Suppressor macrophage (primary cell): ENCODE measurements around the gene PRKG2.

ENCODE experiments used
- DNase-seq, 4 experiments: peaks; one replicate each; pipeline ENCODE4 v3.0.0-alpha.2; 2020 to 2022

Gene PRKG2

DNA sequence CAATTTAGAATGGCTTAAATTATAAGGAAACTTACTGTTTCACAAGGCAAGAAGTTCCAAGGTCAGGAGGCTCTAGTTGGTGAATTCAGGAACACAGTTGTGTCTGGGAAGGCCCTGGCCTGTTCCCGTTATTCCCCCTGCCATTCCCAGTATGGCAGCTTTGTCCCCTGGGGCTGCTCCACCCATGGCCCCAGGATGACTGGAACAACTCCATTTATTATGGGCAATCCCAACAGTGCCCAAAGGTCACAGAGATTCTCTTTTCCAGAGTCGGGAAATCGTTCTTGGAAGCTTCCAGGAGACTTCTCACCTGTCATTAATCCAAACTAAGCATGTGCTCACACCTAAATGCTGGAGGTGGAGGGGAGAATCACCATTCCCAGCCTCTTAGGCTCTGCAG, 2.8 kb upstream of the PRKG2 start:
- no peak for DNase-seq

DNA sequence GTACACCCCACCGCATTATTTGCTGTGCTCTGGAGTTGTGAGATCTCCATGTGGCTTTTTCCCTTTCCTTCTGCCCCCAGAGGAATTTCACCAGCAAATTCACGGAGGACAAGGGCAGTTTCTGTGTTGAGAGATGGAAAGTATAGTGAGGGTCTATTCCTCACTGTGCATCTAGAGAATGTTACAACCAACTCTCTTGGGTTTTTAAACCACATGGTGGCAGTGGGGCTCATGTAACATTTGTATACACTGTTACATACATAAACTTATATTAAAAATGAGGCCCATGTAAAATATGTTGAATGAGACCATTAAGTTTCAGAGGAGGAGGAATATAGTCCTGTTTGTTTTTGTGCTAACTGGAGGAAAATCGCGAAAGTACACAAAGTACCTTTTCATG, 909 bp upstream of the PRKG2 start:
- no peak for DNase-seq

DNA sequence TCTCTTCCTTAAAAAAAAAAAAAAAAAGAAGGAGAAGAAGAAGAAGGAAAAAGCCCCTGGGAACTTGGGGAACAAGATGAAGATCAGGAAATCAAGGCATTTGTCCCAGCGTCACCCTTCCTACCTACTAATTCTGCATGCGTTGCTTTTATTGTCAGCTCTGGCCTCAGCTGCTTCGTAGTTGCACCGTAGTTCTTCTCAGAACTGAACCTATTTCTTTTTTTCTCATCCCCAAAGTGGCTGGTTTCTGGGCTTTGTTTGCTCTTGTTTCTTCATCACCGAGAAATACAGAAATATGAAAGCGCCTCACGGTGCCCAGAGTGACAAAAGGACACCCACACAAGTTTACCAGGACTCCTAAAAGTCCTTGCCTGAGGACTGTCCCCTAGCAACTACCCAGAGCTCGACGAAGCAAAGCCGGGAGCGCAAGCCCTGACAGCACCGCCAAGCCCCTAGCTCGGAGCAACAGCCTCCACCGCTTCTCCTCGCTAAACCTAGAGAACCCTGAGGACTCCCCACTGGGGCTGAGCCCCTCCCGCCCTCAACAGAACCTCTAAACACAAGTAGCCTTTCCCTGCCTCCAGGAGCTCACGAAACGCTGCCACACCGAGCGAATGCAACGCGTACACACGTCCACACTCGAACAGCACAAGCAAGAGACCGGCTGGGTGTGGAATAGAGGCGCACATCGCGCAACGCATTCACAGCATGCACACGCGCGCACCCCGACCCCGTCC, 710 bp downstream of the PRKG2 start:
- DNase-seq: no peak

DNA sequence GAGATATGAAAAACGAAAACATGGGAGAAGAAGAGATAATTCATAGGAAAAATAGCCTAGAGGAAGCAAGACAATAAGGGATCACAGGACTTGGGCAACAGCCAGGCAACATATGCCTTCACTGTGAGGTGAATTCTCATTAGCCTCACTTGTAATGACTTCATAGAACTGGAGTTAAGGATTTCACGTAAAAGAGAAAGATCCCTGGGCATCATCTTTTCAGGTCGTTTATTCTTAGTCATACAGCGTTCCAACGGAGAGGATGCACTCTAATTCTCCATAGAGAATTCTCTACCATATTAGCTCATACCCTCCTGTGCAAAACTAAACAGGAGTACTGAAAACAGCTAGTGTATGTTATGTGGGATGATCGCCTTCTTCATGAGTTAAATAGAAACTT, 1.4 kb downstream of the PRKG2 start:
- no peak for DNase-seq

DNA sequence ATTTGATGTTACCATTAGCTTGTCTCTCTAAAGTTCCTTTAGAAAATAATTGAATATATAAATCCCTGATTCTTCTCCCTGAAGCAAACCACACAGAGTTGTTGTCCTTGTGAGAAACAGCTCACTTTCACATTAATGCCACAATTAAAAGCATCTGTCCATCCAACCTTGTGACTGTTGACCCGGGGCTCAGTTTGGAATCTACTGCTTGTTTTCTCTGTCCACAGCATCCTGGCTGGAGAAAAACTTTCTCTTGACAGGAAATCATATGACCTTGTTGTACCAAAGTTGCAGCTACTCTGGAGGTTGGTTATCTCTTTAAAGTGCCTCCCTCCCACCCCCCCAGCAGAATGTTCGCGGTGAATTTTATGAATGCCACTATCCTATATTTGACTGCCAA, 3.1 kb downstream of the PRKG2 start:
- no peak for DNase-seq

DNA sequence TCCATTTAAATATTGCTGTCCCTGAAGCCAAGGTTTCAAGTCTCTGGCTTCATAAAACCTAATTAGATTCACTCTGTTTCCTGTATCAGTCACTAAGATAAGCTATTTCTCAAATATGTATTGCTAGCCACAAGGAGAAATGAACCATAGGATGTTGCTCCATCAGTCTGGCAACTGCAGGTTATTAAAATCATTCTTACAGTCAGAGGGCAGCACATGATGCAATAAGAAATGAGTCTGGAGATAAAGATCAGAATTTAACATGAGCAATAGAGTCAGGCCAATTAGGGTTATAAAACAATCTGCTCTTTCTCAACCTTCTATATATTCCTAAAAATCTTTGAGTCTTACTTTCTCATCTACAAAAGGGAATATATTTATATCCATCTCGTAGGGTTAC, 7.2 kb downstream of the PRKG2 start:
- no peak for DNase-seq

GRCh38 chr4:81205302-81205701, 9.7 kb downstream of the PRKG2 start:
- DNase-seq: no peak

DNA sequence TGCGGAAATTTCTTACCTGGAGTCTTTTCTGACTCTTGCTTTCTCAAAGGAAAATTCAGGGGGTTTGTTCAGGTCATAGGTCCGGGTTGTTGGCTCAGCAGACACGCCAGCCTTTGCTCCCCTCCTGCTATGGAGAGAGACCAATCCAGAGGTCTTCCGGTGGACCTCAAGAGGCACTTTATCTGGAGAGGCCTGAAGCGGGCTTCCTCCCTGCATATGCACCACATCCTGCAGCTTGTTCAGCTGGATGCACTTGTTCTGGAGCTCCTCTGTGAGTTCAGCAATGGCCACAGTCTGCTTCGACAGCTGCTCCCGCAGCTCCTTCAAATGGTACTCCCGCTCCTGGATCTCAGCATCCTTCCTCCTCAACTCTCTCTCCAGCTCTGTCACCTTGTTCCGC, 10.5 kb downstream of the PRKG2 start:
- DNase-seq: no peak

GRCh38 chr4:81199831-81200230, 15.2 kb downstream of the PRKG2 start:
- DNase-seq: no peak

DNA sequence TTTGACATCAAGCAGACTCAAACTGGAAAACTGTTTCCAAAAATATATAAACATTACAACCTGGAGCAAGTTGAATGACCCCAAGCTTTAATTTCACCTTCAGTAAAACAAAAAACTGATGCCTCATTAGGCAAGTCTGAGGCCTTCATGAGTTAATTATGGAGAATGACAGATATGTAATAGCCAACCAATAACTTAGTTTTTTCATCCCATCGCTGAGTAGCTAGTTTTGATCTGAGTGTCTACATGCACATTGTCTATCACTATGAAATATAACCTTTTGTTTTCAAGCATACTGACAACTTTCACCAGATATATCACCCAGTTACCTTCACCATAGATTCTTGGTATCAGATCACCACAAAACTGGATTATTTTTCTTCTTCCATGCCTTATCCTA, 16.4 kb downstream of the PRKG2 start:
- no peak for DNase-seq

DNA sequence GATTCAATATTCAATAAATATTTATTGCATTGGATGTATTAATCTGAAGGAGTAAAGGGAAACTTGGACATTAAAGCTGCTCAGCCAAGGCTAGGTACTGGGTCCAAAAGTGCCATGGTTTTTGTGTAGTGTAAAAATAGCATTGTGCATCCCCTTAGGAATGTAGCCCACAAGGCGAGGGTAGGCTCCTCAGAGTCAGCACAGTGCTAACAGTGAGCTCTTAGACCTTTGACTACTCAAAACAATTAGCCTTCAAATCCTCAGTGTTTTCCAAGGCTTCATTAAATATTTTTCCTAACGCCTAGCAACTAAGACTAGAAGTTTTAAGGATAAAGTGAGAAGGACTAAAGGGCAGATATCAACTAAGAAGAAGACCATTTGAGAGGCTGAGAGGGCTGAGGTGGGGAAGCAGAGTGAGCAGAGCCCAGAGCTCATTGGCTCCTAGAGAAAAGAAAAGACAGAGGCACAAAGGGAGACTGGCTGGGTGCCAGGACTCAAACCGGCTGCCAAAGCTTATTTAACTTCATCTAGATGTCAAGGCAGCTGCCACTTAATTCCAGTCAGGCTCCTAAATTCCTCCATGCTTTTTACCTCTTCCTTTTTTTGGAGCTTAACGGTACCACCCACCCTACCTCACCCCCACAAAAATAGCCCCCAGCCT, 17.0 kb downstream of the PRKG2 start:
- no peak for DNase-seq

DNA sequence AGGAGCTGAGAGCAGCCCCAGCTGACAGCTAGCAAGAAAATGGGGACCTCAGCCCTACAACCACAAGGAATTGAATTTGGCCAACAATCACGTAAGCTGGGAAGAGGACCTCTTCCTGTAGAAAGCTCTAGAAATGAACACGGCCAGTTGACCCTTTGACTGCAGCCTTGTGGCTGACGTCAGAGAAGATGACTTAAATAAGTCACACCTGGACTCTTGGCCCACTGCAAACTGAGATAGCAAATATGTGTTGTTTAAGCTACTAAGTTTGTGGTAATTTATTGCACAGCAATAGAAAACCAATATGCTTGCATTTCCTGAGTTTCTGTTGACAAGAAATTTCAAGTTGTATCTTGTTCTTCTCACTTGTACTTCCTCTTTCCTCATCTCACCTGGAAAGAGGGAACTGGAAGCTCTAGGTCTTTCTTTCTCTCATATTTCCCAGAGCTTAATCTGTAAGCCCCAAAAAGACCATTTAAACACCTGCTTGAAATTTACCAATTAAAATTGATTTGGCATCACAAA, 18.8 kb downstream of the PRKG2 start:
- DNase-seq: no peak

GRCh38 chr4:81195475-81195874, 19.5 kb downstream of the PRKG2 start:
- no peak for DNase-seq

- DNase-seq: no peak
Measured at GRCh38 chr4:81194286-81194685, 20.7 kb downstream of the PRKG2 start.

DNA sequence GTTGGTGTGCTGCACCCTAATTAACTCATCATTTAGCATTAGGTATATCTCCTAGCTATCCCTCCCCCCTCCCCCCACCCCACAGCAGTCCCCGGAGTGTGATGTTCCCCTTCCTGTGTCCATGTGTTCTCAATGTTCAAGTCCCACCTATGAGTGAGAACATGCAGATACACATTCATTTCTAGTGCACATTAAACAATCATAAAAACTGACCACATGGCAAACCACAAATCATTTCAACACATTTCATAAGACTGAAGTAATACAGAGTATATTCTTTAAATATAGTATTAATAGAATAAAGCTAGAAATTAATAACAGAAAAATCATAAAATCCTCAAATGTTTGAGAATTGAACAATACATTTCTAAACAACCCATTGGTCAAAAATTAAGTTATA, 34.1 kb downstream of the PRKG2 start:
- DNase-seq: no peak

- no peak for DNase-seq
Measured at GRCh38 chr4:81179326-81179725, 35.7 kb downstream of the PRKG2 start.

DNA sequence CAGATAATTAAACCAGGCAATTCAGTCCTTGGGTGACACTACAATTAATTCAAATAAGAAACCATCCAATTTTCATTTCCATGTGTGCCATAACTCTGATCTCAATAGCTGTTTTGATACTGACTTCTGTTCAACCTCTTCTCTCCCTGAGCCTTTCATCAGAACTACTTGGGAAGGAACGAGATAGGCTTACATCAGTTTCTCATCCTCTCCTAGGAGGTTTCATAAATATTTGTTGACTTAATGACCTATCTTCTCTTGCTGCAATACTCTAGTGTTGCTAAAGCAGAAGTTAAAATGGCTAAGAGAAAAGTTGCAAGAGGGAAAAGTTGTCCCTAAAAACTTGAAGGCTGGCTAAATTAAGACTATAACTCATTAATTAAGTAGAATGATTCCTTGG, 41.8 kb downstream of the PRKG2 start:
- no peak for DNase-seq

GRCh38 chr4:81166458-81167160, 48.4 kb downstream of the PRKG2 start:
- no peak for DNase-seq

DNA sequence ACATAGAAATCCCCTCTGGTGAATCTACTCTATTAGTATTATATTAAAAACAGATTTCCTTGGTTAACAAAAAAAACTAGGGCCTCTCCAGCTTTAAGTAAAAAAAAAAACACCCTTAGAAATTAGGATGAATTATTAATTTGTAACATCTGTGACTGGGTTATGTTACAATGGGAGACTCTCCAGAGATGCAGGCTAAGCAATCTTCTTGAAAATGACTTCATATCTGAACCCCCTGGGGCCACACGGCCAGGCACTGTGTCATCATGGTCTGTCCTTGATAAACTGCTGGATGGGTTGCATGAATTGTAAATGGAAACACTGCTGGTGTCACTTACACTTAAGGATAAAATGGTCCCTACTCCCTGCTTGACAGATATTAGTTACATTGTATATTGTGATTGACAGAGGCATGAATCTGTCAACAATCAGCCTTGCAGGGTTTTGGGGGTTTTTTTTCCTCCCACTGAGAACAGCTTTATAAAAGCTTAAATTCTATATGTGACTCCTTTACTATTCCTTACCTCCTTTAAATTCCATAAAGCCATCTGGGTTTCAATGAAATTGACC, 49.1 kb downstream of the PRKG2 start:
- no peak for DNase-seq

DNA sequence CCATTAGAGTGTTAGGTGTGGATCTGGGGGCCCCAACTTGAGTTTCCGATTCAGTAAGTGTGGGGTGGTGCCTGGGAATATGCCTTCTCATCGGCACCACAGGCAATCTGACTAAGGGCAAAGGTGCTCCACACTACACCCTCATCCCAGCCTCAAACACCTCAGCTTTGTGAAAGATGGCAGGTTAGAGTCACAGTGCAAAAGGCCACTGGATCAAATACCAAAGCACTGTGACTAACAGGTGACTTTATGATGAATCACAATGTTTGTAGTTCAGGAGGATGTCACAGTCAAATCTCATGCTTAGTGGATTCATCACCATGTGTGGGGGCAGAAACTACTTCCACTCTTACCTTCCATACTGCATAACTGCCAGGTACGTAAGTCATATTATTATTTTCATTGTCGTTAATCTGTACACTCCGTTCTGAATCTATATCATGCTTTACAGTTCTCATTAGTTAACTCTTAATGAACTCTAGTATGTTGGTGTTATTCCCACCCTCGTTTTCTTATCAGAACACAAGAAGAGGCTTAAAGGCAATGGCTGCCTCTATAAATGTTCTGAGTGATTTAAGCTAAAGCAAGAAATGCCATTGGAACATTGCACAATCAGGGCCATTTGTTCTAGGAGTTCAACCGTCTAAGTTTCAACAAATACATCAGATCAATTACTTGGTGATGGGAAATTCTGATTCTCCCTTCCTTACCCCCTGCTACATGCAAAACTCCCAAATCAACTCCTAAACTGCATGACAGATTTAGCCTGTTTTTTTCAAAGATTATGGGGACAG, 50.2 kb downstream of the PRKG2 start:
- no peak for DNase-seq

DNA sequence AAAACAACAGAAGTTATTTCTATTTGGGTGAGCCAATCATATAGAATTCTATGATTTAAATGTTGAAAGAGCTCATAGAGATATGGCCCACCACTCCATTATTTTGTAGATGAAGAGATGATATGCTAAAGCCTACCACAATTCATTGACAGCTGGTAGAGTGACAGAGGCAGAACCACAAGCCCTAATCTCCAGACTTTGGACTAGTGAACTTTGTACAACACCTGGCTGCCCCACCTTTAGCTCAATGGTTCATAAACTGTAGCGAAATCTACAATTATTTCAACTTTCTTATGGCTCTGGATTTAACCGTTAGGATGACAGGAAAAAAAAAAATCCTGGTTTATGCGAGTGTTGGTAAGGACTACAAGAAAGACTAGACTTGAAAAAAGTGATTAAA, 50.9 kb downstream of the PRKG2 start:
- no peak for DNase-seq

DNA sequence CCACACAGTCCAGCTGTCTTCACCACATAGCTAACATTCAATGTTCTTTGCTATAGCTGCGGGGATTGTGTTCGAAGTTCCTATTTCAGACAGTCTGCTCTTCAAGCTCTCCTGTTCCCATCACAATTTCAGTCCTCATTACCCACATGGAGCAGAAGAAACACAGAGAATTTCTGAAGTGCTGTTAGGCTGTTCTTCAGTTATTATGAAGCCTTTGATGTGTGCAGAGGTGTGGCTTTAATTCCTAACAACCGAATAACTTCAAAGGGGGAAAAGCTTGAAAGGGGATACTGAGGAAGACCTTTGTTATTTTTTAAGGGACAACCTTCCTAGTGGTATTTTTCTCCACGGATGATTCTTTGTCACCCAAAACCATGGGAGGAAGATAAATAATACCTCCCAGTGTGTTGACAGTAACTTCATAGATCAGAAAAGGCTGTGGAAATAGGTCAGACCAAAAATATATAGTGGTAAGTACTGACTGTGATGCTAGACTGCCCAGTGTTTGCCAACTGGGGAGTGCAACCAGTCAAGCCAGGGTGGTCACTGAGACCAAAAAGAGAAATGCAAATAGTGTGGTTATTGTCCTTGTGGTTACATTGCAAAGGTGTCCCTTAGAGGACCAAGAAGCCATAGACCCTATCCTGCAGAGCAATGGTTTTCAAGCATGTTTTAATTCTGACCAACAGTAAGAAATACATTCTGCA, 52.1 kb downstream of the PRKG2 start:
- DNase-seq: no peak
